NCI-H774 (cell line): Measurements from ENCODE around the gene SLC12A8.

Experiments
- DNase-seq: peaks from one replicate; lab custom pipeline; 2025; lab: John Stamatoyannopoulos, UW

The SLC12A8 gene

DNA sequence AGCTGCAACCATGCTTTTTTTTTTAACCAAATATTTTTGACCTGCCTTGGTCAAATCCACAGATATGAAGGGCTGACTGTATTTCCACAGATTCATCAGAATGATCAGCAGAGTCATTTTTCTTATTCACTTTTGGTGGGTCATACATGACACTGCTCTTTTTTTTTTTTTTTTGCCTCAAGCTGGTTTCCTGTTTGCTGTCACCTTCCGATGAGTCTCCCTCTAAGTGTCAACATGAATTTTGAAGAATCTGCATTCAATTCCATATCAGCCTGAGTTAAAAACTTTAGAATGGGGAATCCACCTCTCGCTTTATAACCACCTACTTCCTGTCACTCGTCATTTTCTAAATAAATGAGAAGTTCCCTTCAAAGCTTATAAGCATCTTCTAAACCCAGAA is 2.2 kb upstream of the SLC12A8 start:
- DNase-seq, result no peak

DNA sequence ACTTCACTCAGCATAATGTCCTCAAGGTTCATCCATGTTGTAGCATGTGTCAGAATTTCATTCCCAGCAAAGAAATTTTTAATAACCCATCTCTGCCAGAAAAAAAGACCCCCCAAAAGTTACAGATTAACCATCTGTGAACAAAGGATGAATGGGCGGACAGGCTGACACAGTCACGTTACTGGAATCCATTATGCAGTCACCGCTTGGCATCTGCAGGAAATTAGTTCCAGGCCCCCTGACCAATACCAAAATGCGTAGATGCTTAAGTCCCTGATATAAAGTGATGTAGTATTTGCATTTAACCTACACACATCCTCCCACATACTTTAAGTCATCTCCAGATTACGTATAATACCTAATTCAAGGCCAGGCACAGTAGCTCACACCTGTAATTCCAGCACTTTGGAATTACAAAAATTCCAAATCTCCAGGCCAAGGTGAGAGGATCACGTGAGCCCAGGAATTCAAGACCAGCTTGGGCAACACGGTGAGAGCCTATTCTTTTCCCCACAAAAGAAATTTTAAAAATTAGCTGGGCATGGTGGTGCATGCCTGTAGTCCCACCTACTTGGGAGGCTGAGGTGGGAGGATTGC is 1.5 kb upstream of the SLC12A8 start:
- no peak for DNase-seq

DNA sequence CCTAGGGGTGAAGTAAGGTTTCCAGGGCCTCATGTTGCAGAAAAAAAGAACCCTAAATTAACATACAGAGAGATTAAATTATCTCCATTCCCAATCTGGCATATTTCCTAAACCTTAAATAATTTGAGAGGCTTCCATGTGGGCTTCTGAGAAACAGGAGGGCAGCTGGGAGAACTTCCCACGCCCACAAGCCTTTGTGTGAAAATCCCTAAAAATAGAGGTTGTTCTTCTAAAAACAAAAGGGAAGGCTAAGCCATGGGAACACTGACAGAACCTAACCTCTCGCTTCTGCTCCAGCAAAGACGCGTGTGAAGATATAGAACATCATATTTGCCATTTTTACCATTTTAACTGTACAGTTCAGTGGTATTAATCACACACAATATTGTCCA is 812 bp upstream of the SLC12A8 start:
- DNase-seq, result no peak

DNA sequence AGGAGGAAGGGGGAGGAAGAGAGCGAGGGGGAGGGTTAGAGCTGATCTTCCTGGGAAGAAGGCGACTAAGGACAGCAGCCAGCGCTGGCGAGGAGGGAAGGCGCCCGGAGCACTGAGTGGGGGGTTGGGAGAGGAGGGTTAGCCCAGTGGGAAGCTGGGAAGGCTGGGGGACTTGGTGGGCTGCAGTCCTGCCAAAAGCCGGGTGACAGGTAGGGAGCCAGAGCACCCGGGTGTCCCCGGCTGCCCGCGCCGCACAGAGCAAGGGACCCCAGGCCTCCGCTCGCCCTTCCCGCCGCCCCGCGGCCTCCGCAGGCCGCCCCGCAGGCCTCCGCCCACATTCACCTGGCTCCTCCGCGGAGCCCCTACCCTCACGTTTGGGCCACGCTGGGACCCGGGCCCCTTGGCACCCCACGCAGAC is 448 bp downstream of the SLC12A8 start:
- no peak for DNase-seq

DNA sequence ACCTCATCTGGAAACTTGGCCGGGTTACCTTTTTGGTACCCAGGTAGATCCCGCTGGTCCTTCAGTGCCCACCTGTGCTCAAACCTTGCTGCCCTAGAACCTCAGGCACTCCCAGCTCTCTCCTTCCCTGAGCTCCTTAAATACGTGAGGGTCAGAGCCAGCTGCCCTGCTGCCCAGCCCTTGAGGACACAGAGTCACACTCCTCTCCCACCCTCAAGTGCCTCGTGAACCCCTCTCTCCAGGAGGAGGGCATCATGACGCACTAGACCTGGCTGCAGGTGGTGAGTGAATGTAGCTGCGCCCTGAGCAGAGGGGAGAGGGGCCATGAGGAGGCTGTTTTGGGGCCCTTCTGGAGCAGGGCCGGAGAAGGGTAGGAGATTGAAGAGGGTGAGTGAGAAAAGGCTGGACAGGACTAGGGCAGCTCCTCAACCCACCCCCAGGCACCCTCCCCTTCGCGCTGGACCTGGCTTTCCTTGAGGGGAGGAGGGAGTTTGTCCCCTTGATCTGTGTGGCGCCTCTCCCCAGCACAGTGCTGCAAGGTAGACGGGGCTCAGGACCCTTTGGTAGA is 941 bp downstream of the SLC12A8 start:
- no peak for DNase-seq

DNA sequence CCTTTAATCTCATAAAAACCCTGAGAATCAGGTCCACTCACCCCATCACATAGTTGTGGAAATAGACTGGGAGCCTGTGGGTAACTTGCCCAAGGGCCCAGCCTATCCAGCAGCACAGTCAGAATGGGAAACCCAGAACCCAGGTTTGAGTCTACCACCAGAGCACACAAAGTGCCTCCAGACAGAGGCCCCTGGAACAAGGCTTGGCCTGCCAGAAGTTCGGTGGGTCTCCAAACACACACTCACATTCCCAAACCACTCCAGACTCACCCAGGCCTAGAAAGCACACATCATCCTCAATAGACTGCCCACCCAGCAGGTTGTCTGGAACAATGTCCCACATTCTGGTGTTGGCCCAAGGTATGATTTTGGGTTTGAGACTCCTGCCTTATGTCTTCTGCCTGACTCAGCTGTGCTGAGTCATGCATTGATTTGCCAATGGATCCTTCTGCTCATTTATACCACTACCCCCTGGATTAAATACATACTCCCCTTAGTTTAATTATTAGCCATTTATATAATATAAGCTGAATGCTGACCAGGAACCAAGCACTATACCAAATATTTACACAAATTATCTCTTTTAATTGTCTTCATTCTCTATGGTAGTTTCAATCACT is 4.5 kb downstream of the SLC12A8 start:
- no peak for DNase-seq

DNA sequence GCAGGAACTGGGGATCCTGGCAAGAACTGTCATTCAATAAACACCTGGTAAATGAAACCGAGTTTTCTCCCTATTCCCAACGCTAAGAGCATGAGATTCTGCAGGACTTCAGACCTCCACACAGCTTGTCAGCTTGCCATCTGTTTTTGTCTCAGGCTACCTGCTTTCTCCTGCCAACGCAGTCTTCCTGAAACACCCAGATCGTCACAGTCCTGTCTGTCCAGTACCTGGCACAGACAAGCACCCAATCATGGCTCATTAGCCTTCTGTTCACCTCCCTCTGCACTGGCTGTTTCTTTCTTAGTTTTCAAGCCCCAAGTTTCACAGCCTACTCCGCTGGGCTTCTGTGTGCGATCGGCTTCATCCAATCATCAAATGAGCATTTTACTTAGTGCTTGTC is 5.0 kb downstream of the SLC12A8 start:
- DNase-seq, result no peak

DNA sequence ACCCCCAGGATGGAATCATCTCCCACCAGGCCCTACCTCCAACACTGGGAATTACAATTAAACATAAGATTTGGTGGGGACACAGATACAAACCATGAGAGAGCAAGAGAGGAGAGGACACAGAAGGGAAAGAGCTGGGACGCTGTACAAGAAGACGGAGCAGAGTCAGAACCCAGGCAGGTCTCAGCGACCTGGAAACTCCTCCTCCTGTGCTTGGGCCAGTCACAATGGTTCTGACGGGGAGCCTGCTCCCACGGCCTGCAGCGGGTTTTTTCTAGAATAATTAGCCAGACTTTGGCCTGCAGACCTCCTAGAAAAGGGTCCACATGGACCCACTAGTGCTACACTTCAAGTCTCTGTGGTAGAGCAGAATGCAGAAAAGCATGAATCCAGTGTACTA is 5.6 kb downstream of the SLC12A8 start:
- DNase-seq, result no peak

DNA sequence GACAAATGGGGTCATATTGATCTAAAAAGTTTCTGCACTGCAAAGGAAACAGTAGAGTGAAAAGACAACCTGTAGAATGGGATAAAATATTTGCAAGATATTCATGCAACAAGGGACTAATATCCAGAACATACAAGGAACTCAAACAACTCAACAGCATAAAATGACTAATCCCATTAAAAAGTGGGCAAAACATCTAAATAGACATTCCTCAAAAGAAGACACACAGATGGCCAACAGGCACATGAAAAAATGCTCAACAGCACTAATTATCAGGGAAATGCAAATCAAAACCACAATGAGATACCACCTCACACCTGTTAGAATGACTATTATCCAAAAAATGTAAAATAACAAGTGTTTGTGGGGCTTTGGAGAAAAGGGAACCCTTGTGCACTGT is 8.8 kb downstream of the SLC12A8 start:
- no peak for DNase-seq

DNA sequence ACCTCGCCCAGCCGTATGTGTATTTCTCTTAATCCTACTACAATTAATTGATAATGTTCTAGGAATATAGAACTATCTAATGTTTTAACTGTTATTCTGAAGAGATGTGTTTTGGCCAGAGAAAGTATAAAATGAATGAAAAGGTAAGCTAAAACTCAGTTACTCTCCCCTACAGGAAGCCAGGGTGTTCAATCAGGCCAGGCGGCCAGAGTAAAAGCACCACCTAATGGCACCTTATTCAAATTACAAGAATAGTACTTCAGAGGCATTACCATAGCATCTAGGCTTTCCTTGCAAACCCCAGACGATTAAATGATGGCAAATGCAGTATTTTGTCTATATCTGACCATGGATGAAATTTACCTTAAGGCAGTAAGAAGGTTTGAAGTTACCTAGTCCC is 10.4 kb downstream of the SLC12A8 start:
- no peak for DNase-seq

DNA sequence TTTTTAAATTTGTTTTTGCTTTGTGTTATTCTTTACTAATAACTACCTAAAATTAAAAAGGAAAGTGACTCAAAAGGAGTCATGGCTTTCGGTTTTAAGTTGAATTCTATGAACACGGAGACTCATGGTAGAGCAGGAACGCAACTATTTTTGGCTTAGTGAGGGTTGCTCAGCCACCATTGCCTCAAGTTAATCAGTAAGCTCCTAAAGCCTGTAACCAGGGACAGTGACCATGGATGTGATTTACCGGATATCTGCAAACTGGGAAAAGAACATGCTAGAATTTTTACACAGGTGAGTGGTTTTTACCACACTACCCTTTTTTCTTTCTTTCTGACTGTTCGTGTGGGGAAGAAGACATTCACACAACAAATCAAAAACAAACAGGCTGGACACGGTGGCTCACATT is 11.8 kb downstream of the SLC12A8 start:
- no peak for DNase-seq

DNA sequence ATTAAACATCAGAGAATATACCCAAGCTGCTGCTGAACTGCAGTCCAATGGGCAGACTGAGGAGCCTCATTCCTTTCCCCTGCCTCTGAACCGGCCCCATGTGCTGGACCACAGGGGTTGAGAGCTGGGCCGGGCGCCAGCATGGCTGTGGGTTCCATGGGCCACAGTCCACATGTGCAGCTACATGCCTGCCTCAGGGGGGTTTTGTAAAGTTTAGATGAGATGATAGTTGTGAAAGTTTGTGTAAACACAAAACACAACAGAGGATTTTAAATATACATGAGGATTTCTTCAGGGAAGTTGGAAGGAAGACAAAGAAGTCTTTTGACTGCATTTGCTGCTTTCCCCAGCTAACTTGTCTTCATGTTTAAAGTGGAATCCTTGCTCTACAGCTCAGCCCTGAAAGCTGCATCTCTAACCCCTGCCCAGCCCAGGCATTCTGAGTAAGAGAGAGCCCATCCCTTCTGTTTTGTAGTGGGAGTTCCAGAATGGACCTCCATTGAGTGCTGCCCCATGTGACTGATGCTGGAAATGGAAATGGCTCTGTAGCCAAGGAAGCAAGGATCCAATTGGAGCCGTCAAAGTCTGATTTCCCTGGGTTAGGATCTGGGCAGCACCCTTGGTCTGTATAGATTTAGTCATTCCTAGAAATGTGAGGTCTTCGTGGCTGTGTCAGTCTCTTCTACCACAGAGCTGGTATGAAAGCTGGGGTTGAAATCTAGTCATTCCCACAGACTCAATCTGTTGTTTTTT is 17.5 kb downstream of the SLC12A8 start:
- no peak for DNase-seq

DNA sequence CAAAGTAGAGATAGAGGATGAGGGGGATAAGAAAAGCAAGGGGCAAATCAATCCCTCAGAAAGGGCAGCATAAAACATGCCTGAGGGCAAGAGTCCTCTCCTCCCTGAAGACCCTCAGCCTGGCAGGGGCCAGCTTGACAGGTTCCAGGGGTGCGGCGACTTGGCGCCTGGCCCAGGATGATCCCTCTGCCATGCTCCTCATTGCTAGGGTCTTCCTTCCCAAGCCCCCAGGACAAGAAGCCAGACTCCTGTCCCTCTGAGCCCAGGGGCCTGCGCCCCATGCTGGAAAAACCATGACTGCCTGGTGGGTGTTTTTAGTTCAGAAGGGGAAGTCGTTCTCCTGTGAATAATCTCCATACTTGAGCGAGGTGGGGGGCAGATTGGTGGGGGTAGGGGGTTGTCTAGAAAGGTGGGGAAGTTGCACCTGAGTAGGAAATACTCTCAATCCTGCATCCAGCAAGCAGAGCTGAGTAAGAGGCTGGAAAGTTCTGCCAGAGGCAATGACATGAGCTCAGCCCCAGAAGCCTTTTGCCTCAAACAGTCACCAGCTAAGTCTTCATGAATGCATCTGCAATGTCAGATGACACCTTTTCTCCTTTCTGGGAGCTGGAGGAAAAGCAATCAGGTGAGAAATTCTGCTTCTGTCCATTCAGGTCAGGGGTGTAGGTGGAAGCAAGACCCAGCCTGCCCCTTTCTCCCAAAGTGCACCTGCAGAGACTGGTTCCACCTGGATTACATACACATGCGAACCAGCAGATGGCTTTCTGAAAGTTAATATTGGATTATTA is 18.3 kb downstream of the SLC12A8 start:
- no peak for DNase-seq

DNA sequence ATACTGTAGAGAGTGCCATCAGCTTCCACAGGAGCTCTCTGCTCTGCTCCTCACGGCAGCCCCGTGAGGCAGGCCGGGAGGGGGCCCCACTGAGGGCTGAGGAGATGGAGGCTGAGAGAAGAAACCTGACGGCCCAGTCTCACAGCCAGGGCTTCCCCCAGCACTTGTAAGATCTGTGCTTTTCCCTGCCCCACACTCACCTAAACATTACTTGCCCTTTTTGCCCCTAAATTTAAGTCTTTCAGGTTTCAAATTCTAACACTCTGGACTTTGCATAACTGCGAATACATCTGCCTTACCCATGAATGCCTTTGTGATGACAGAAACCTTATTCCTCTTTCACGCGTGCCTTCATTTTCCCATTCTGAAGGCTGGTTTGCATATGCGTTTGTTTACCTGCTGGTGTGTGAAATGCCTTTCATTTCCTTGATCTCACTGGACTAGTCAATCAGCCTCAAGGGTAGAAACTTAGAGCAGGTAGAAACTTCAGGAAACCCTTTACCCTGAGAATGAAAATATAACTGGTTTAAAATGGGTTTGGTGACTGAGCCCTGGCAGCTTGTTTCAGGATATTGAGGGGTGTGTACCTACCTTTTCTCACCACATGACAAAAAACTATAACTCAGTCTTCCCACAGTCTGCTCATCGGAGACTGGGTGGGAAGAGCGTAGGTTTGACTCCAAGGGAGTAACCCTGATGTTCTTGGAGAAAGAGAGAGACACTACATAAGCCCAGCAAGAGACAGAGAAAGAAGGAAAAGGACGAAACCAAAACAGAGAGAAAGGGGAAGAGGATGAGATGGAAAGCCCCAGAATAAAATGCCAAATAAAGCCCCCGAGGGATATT is 20.1 kb downstream of the SLC12A8 start:
- no peak for DNase-seq

DNA sequence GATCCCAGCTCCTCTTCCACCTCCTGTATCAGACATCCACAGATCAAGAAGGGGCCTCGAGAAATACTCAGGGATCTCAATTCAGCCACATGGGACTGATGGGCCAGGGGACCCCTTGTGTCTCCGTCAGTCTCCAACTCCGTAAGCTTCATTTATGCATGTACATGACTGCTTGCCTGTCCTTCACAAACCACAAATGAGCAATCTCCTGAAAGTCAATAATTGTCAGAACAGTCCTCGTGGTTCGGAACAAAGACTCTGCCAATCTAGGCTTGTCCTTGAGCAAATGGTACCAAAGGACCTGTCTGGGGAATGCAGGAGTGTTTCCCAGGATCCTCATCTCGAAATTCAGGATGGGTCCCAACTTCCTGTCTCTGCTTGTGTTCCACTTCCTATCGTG is 20.8 kb downstream of the SLC12A8 start:
- no peak for DNase-seq

DNA sequence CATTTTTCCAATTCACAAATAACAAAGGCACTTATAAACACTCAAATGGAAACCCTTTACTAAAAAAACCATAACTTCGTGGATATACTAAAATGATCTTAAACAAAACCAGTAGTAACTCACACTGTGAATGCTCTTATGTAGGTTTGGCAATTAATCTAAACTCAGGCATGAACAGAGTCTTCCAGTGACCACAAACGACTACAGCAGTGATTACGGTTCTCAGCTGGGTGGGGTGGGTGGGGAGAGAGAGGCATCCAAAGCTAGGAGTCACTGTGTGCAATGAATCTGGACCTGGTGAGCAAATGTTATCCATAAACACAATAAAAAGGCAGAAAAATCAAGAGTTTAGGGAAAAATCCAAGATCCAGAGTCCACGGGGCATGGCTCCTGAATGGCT is 21.3 kb downstream of the SLC12A8 start:
- no peak for DNase-seq

DNA sequence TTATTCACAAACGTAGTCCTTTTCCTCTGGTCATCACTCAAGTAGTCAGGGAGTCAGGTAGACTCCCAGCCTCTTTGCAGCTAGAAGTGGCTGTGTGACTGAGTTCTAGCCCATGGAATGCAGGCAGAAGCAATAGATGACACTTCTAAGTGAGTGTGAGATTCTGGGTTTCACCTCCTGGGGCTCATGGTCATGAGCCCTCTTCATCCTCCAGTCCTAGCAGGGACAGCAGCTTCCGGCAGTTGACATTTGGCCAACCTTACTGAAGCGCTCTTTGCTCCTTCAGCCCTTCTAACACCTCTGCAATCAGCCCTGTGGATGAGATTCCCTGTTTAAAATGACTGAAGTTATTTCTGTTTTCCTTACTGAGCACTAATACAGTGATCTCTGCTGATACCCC is 21.8 kb downstream of the SLC12A8 start:
- DNase-seq, result no peak

DNA sequence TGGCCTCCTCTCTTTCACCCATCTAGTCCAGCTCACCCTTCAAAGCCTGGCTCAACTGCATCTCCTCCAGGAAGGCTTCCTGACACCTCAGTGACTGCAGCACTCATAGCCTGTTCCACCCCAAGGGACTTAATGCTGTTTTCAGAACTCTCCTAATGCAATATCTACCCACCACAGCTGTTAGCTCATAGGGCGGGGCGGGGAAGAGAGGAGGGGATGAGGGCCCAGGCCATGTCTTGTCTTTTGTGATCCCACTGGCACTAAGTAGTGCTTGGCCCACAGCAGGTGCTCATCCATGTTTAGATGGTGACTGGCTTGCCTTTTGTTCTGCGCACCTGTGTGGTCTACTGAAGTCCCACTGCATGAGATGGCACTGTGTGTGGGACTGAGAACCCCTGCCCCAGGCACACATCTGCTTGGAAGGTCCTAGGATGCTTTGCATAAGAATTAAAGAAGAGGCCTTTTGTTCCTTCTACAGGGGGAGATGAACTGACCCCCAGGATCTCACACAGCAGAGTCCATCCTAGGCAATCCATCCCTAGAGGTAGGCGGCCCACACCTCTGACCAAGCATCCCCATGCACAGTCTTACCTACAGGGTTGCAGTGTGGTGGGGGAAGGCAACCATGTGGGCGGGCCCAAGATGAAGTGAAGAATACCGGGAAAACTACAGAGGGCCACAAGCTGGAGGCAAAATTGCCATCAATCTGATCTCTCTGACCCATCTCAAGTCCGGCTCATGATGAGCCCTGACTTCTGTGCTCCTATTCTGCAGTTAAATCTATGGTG is 23.0 kb downstream of the SLC12A8 start:
- DNase-seq, result no peak

DNA sequence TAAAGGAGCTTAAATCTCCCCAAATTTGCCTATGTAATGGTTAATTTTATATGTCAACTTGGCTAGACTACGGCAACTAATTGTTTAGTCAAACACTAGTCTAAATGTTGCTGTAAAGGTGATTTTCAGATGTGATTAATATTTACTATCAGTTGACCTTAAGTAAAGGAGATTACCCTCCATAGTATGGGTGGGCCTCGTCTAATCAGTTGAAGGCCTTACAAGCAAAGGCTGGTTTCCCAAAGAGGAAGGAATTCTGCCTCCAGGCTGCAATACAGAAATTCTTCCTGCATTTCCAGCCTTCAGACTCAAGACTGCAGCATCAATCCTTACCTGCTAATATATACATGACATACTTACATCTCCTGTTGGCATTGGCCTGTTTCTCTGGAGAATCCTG is 23.6 kb downstream of the SLC12A8 start:
- no peak for DNase-seq

DNA sequence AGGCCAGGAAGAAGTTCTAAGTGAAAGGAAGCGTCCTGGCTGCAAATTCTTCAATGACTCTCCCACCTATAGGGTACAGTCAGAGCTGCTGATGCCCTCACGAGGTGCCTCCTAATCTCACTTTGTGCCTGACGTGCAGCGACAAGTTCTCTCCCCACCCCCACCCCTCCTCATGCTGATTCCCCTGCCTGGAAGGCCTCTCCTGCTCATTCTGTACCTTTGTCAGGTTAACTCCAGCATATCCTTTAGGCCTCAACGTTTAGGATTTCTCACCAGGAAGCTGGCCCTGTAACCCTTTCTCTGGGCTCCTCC is 25.0 kb downstream of the SLC12A8 start:
- DNase-seq, result no peak
